ENCODE measurements around the gene OSBP2. TPM values are rescaled to one million over a fixed set of nuclear protein-coding genes. Genes with fewer than 3 reads are reported as not detected.

Gene OSBP2
- total RNA-seq, 1 donor = 6.2 TPM

DNA sequence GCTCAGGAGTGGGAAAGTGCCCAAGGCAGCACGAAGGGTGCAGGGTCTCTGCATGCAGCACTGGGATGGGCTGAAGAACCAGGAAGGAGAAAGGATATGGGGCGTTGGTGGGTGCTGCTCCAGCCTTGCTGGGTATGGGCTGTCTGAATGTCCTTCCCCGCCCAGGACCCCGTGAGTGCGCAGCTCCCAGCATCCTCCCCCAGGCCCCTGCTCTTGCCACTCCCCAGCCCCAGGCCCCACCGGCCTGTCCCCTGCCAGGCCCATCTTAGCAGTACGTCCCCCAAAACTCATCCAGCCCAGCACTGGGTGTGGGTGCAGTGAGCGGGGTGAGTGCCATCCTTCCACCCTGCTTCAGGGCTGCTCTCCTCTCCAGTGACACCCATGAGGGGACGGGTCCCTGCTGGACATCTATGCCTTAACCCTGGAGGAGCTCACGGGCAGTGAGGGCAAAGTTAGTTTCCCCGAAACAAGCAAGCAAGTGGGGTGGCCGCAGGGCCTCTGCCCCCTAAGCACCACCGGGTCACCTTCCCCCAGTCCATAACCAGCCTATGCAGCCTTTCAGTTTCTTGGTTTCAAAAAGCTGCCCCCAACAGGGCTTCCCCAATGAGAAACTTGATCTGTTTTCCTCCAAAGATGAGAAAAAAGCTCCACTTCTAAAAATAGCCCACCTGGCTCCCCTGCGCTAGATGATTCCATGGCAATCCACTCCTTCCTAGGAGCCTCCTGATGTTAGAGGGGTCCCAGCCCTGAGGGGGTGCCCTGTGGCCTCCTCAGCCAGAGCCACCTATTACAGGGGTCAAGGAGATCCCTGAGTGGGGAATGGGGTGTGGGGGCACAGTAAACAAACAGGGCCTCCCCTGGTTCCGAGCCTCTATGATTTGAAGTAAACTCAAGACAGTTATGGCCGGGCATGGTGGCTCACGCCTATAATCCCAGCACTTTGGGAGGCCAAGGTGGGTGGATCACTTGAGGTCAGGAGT, 170.1 kb downstream of the OSBP2 start:
- DNase-seq (ENCODE audit: low read depth in 2 of 3, low spot score in 2 of 3) = no peak

DNA sequence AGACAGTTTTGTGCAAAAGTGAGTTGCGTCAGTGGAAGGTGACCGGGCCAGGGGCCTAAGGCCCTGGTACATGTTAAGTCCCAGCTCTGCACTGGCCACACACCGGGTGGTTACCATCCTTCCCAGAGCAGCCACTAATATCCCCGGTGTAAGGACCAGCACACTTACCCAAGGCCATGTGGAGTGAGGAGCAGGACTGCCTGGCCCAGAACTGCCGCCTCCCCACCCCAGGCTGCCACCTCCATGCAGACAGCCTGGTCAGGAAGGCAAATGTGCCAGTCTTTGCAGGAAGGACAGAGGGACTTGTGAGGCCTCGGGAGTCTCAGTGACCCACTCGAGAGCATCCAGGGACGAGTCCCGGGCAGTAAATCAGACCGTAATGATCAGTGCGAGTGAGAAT, 171.0 kb downstream of the OSBP2 start:
- DNase-seq (ENCODE audit: low read depth in 2 of 3, low spot score in 2 of 3) = no peak

DNA sequence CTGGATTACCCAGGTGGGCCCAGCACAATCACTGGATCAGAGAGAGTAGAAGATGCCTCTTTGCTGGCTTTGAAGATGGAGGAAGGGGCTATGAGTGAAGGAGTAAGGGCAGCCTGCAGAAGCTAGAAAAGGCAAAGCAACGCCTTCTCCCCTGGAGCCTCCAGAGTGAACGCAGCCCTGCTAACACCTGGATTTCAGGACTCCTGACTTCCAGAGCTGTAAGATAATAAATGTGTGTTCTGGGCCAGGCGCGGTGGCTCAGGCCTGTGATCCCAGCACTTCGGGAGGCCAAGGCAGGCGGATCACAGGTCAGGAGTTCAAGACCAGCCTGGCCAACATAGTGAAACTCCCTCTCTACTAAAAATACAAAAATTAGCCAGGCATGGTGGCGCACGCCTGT, 171.5 kb downstream of the OSBP2 start:
- no peak for DNase-seq (ENCODE audit: low read depth in 2 of 3, low spot score in 2 of 3)

DNA sequence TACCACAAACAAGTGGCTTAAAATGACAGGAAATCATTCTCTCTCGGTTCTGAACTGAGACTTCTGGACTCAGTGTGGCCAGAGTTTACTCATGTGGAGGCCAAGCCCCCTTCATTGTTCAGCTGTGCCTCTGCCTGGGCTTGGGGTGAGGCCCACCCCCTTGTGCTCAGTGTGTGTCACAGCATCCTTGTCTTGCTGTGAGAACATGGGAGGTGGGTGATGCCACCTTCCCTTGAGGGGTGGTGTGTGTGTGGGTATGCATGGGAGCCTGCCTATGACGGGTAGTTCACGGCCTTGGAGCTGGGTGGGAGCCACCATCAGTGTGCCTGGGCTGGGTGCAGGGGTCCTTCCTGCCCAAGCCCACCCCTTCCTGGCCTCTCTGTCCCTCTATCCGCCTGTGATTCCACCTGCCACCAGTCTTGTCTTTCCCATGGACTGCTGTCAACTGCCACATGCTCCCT, 172.2 kb downstream of the OSBP2 start:
- peak in 1 of 3 donors; percentile 7 for DNase-seq (ENCODE audit: low read depth in 2 of 3, low spot score in 2 of 3)

DNA sequence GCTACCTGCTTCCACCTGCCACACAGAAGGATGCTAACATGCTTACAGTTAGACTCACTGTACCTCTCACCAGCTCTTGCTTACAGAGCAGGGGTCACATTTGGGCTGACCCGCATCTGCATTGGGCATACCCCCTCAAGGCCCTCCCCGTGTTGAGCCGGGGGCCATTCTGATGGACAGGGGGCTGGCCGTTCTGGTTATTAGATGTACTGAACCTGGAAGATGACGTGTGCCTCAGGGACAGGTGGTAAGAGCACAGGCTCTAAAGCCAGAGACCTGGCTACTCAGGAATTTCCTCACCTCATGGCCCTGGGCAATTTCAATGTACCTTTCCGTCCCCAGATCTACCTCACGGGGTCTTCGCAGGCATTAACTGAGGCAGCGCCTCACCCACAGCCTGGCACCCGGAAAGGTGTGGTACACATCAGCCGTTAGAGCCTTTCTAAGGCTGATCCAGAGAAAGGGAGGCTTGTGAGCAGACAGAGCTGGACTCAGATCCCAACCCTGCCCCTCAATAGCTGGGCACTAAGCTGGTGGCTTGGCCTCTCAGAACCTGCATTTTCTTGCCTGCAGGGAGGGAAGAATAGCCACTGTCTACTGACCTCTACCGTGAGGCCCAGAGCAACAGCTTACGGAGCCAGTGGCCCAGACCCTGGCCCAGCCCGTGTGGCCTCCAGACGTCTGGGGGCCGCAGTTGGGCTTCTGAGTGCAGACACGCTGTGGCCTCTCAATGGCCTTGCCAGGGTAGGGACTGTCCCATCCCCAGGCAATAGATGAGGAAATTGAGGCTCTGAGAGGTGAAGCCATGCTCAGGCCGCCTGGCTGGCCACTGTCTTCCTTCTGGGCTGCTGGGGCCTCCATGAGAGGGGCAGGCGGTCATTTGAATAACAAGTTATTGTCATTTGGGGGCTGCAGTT, 173.3 kb downstream of the OSBP2 start:
- no peak for DNase-seq (ENCODE audit: low read depth in 2 of 3, low spot score in 2 of 3)

DNA sequence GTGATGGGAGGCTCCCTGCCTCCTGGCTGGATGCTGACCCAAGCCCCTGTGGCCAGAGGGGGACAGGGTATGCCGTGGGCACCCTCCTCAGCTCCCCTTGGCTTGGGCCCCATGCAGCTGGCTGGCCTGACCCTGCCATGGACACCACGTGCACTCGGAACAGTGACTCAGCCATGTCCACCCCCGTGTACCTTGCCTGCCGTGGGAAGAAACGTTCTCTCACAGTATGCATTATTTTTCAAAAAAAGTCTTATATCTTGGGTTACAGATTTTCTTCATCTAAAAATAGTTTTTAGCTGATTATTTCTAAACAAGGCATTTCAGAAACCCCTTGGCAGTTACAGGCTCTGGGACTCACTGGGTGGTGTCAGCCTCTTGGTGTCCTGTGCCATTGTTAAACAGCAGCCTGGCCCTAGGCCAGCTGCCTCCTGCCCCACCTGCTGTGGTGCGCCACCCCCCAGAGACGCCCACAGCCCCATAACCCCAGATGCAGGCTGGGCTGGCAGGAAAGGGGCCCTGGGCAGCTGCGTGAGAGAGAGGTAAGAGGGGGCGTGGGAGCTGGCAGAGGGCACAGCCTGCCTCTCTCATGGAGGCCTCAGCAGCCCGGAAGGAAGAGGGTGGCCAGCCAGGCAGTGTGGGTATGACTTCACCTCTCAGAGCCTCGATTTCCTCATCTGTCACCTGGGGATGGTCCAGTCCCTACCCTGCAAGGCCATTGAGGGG, 174.2 kb downstream of the OSBP2 start:
- peak in 1 of 3 donors; percentile 51 for DNase-seq (ENCODE audit: low read depth in 2 of 3, low spot score in 2 of 3)

DNA sequence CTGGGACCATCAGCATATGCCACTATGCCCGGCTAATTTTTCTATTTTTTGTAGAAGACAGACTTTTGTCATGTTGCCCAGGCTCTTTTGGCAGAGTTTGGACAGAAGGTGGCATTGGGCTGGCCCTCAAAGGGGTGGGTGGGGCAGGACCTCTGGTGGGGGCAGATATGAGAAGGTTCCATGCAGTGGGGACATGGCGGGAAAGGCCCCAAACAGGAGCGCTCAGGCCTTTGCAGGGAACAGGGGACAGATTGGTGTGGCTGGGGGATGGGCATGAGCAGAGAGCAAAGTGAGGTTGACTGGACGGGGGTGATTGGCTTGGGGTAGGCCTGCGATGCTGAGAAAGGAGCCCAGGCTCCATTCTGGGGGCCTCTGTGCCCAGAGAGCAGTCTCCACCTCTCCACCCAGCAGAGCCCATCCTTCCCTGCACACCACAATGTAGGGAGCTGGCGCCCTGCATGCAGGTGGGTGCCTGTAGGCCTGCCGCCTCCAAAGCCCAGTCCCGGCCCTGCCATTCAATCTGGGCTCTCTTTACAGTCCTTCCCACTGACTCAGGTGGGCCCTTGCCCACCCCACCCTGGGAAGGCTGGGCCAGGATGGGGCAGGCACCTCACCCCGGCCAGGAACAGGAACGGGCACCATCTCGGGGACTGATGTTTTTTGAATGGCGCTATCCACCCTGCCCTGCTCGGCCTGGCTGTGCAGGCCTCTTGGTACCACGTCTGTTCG, 175.2 kb downstream of the OSBP2 start:
- DNase-seq (ENCODE audit: low read depth in 2 of 3, low spot score in 2 of 3) = no peak

DNA sequence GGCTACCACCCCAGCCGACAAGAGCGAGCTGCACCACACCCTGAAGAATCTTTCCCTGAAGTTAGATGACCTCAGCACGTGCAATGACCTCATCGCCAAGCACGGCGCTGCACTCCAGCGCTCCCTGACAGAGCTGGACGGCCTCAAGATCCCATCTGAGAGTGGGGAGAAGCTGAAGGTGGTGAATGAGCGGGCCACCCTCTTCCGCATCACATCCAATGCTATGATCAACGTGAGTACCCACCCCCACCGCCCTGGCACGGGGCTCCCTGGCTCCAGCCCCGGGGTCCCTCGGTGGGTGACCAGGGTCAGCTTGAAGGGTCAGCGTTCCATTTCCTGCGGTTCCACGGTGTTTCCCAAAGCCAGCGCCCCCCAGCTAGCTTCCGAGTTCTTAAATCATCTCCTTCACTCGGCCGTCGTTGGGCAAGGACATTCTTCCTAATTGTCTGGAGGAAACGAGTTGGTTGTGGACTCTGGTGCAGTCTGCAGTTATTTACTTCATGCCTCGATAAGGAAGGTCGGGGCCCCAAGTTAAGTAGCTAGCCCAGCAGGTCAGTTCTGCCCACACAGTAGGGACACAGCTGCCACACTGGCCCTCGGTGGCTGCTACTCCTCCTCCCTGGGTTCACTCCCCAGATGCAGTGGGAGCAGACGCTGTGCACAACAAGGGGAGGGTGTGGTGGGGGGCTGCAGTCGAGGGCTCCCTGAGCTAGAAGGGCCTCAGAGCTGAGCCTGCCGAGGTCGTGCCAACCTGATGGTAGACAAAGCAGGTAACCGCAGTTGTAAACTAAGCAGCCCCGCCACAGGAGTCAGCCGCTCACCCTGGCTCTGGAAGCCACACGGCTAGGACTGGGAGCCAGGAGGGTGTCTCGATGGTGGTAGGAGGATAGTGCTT, 176.0 kb downstream of the OSBP2 start:
- no peak for DNase-seq (ENCODE audit: low read depth in 2 of 3, low spot score in 2 of 3)

DNA sequence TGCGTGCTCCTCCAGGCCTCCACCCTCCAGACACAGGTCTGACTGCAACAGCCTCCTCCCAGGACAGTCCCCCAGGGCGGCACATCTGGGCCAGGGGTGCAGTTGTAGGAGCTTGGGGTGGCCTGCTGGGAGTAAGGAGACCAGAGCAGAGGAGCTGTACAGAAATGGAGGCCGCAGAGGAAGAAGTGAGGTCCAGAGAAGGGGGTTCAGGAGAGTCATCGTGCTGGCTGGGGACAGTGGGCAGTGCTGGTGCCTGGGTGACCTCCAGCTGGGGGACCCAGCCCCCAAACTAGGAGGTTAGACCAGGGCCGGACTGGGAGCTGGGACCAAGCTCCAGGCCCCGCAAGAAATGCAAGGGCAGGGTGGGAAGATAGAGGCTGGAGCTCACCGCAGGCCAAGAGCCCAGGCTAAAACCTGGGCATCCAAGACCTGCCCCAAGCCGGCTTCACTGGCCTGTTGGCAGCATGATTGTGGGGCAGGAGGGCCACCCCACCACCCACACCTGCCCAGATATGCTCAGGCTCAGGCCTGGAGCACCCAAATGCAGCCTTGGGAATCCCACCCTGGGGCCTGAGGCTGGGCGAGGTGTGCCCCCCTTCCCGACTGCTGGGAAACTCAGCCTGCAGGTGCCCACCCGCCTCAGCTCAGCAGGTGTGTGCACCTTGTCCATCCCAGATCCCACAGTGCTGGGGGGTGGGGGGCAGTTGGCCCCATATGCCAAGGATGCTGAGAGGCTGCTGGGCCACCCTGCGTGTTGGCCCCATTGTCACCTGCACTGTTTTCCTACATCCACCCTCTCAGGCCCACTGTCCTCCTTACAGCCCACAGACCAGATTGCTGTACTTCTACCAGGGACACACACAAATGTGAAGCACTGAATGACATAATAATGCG, 177.0 kb downstream of the OSBP2 start:
- no peak for DNase-seq (ENCODE audit: low read depth in 2 of 3, low spot score in 2 of 3)

DNA sequence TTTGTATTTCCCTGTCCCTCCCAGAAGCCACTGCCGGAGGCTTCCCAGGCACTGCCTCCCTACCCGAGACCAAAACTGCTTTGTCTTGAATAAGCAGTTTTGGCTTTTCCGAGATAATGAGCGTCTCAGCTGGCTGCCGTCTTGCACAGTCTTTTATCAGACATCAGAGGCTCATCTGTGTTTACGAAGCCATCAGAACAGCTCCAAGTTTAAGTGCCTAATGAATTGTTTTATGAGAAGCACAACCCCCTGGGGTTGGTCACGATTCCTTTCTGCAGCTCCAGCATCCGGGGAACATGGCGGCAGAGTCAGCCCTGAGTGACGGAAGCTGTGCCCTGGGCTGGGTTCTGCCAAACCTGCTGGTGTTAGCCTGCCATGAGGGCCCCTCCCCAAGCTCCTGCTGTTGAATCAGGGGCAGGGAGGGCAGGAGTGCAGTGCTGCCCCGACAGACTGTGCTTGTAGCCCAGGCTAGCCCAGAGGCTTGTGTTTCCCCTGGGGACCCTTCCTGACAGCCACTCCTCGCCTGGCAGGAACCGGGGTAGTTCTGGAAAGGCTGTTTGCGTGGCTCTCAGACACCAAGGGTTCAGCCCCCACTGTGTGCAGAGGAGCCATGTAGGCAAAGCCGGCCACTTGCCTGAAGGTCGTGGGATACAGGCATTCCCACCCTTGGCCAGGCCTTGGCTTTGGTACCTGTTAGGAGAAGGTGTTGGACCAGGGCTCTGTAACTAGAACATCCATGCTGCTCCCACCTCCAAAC, 177.8 kb downstream of the OSBP2 start:
- DNase-seq (ENCODE audit: low read depth in 2 of 3, low spot score in 2 of 3) = no peak

DNA sequence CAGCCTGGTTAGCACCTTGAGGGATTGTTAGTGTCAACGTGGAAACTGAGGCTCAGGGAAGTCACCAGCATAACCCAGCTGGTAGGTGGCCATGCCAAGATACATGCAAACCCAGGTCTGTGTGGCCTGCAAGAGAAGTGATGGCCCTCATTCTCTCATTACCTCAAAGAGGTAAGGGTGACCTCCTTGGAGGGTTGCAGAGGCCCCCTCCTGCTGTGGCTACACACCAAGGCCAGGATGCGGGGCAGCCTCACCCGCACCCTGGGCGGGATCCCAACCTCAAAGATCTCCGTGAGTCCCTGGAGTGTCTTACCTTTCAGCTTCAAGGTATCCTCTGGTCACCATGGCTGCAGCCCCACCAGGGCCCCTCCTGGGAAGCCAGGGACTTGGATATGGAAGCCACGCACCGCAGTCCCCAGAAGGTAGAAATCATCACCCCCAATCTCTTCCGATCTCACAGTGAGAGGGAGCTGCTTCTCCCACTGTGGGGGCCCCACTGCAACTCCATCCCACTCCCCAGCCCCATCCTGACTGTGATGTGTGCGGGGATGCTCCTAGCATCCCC, 178.5 kb downstream of the OSBP2 start:
- DNase-seq (ENCODE audit: low read depth in 2 of 3, low spot score in 2 of 3) = no peak

DNA sequence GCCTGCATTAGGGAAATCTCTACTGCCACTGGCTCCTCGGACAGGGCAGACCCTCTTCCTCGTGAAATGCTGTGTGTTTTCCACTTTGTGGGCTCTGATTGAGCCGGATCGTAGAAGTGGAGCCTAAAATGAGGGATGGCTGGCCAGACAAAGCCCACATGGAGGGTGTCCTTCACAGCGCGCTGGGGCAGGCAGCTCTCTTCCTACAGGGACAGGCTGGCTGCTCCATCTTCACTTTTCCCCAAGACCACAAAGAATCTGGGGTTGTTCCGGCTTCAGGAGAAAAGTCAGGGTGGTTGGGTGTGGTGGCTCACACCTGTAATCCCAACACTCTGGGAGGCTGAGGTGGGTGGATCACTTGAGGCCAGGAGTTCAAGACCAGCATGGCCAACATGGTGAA, 179.0 kb downstream of the OSBP2 start:
- no peak for DNase-seq (ENCODE audit: low read depth in 2 of 3, low spot score in 2 of 3)

DNA sequence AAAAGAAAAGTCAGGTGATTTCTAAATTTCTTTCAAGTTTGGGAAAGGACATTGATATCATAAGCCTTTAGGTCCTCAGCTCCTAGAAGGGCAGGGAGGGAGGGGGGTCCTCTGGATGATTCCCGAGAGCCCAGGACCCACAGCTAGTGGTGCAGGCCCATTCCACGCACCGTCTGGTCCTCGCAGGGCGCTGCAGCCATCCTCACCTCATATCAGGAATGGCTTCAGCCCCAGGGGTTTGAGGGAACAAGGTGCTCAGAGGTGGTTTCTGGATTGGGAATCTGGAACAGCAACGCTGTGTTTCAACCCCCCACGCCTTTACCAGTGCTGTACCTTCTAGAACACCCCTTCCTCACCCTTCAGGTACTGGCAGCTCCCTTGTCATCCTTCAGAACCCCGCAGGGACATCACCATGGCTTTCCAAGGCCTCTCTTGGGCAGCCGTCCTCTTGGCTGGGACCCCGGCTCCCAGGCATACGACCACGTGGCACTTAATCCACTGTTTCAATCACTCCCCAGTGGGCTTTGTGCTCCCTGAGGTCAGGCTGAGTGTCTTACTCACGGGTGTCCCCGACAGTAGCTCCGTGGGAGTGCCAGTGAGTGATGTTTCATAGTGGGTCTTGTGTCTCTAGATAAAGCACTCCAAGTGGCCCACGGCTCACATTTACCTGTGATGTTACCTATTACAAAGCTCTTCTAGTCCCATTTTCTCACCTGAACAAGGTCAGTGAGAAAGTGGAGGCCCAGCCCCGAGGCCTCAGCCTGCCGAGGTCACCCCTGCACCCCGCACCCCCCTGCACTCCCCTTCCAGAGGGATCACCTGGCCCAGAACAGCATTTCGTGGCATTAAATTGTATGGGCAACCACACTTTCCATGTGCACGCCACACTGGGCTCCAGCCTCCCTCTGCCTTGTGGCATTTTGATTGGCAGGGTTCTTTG, 180.0 kb downstream of the OSBP2 start:
- DNase-seq (ENCODE audit: low read depth in 2 of 3, low spot score in 2 of 3) = no peak

DNA sequence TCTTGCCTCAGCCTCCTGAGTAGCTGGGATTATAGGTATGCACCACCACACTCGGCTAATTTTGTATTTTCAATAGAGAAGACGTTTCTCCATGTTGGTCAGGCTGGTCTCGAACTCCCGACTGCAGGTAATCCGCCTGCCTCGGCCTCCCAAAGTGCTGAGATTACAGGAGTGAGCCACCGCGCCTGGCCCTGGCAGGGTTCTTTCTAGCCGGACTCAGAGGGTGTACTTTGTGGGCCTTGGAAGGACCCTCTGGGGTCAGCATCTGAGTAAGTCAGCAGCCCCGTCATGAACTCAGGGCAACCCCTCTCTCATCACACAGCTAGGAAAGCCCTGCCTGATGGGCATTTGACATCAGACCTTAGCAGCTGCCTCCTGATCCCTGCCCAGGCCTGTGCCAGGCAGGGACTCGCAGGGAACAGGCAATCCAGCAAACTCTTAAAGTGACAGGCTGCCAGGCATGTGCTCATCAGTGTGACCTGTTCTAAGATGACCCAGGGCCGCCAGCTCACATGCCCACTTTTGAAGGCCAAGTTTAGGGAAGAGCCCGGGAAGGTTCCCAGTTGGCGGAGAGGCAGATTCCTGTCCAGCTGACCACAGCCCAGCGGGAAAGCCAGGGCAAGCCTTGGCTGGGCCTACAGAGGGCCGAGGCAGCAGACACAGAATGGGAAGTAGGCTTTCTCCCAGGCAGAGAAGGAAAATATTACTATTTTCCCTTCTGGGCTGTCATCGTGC, 181.0 kb downstream of the OSBP2 start:
- no peak for DNase-seq (ENCODE audit: low read depth in 2 of 3, low spot score in 2 of 3)

DNA sequence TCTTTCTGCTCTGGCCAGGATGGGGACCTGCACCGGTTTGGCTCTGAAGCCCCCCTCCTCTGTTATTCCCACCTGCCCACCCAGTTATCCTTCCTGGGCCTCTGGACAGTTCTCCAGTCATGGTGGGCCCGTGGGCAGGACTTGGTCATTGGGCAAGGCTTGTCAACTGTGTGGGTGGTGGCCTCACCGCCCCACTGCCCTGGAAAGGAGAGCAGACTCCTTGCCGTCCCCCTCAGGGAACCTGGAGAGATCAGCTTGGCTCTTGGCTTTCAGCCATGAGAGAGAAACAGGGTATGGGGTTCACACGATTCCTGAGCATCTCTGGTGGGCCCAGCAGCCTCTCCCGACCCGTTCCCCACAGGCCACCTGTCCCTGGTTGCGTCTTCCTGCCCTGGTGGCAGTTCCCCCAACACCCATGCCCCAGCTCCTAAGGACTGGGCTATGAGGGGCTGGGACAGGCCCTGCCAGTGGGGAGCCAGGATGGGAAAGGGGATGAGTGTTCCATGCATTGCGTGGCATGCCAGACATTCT, 181.6 kb downstream of the OSBP2 start:
- DNase-seq (ENCODE audit: low read depth in 2 of 3, low spot score in 2 of 3) = no peak
